GM23248 (cell line): Measurements from ENCODE around the gene CD1E. TPM values are rescaled to one million over a fixed set of nuclear protein-coding genes. Genes with fewer than 3 reads are reported as not detected.

ENCODE experiments used
- DNase-seq: peaks from one replicate; pipeline ENCODE4 v3.0.0-alpha.2; 2015
- H2AFZ ChIP-seq: fragments of 200-600 bp; sonication (generic); 2 replicates; pipeline ENCODE4 v1.6.1; 2016; ENCODE audit warnings: antibody characterized with exemption
- H3F3A ChIP-seq: fragments of 200-600 bp; sonication (generic); 2 replicates; pipeline ENCODE4 v1.6.1; 2016; ENCODE audit warnings: mild to moderate bottlenecking, antibody characterized with exemption, mixed run types; ENCODE audit not compliant: insufficient read depth
- H3K27ac ChIP-seq: fragments of 200-600 bp; sonication (generic); 2 replicates; pipeline ENCODE4 v1.5.1; 2016; ENCODE audit warnings: mild to moderate bottlenecking
- H3K27me3 ChIP-seq: fragments of 200-600 bp; sonication (generic); replicated peaks from 2 replicates; pipeline ENCODE4 v1.6.1; 2016; ENCODE audit warnings: mild to moderate bottlenecking; ENCODE audit not compliant: insufficient read depth
- H3K36me3 ChIP-seq: fragments of 200-600 bp; sonication (generic); 2 replicates; pipeline ENCODE4 v1.6.1; 2016; ENCODE audit warnings: low read depth, mild to moderate bottlenecking
- H3K4me1 ChIP-seq: fragments of 200-600 bp; sonication (generic); 2 replicates; pipeline ENCODE4 v1.6.1; 2016; ENCODE audit warnings: mild to moderate bottlenecking; ENCODE audit not compliant: insufficient read depth
- H3K4me2 ChIP-seq: fragments of 200-600 bp; sonication (generic); one replicate; pipeline ENCODE4 v1.6.1; 2016; ENCODE audit warnings: mild to moderate bottlenecking; ENCODE audit not compliant: unreplicated experiment
- H3K4me3 ChIP-seq: fragments of 200-600 bp; sonication (generic); 2 replicates; pipeline ENCODE4 v1.5.1; 2016; ENCODE audit warnings: mild to moderate bottlenecking
- H3K79me2 ChIP-seq: fragments of 200-600 bp; sonication (generic); 2 replicates; pipeline ENCODE4 v1.6.1; 2016; ENCODE audit warnings: mild to moderate bottlenecking; ENCODE audit not compliant: insufficient read depth
- H3K9ac ChIP-seq: fragments of 200-600 bp; sonication (generic); 2 replicates; pipeline ENCODE4 v1.6.1; 2016; ENCODE audit warnings: mild to moderate bottlenecking
- H3K9me2 ChIP-seq: fragments of 200-600 bp; sonication (generic); 2 replicates; pipeline ENCODE4 v1.6.1; 2016; ENCODE audit warnings: mixed run types, mild to moderate bottlenecking, moderate library complexity; ENCODE audit not compliant: insufficient read depth
- H3K9me3 ChIP-seq: fragments of 200-600 bp; sonication (generic); one replicate; pipeline ENCODE4 v1.6.1; 2017; ENCODE audit warnings: low read depth
- H4K20me1 ChIP-seq: fragments of 200-600 bp; sonication (generic); 2 replicates; pipeline ENCODE4 v1.6.0; 2016; ENCODE audit not compliant: insufficient read depth
- EZH2 ChIP-seq: fragments of 200-600 bp; sonication (generic); IDR thresholded peaks from 2 replicates; pipeline ENCODE4 v1.6.1; 2018; ENCODE audit warnings: antibody characterized with exemption, mild to moderate bottlenecking; ENCODE audit not compliant: insufficient read depth, poor library complexity, severe bottlenecking
- EZH2phosphoT487 ChIP-seq: fragments of 200-600 bp; sonication (generic); IDR thresholded peaks from 2 replicates; pipeline ENCODE4 v1.6.1; 2018; ENCODE audit warnings: antibody characterized with exemption, moderate library complexity, mild to moderate bottlenecking, low read depth; ENCODE audit not compliant: insufficient read depth
- WGBS, 2 experiments: methylation state at CpG; one replicate each; pipeline ENCODE4 v1.1.6; 2015 to 2017; ENCODE audit warnings: low lambda C conversion rate in 2 of 2, low coverage in 1 of 2; ENCODE audit errors: missing lambda C conversion rate in 2 of 2; 5-methylcytosine and 5-hydroxymethylcytosine counted together
- in situ Hi-C: fragments of 300-500 bp; cut with MboI; formaldehyde crosslinking; loops from 2 replicates; pipeline ENCODE4 v1.15.0; 2020
- polyA plus RNA-seq: library from polyadenylated mRNA; unstranded; fragments of >200 nt; fragmentation: Nextera tagmentation; extraction: Ambion mirVana; gene quantifications from 2 replicates; pipeline ENCODE4 v1.2.1, GENCODE V29; 2016
- total RNA-seq: library from RNA; depleted of rRNA; stranded (reverse); fragments of >200 nt; shearing (Covaris generic); gene quantifications from 2 replicates; pipeline ENCODE4 v1.2.3, GENCODE V29; 2014; rRNA removed

CD1E gene
- total and polyA plus RNA-seq, 2 experiments from 2014 or later = not detected

- Histone ChIP-seq H3K4me1 (no peaks in the 10 kb centered on the region), H3F3A (no peaks in the 10 kb centered on the region), H3K27me3 (no peaks in the 10 kb centered on the region), H4K20me1 (no peaks in the 10 kb centered on the region), H3K27ac (no peak overlapping the region), H3K9me2 (no peaks in the 10 kb centered on the region), H3K9me3 (no peaks in the 10 kb centered on the region), H3K36me3 (no peaks in the 10 kb centered on the region), H3K4me2 (no peak overlapping the region), H3K9ac (no peak overlapping the region), H2AFZ (no peak overlapping the region), H3K4me3 (no peak overlapping the region), H3K79me2 (no peaks in the 10 kb centered on the region)
- in situ Hi-C loops = no loop called here
- no peak for TF ChIP-seq EZH2
- TF ChIP-seq EZH2phosphoT487 = no peak
- 43 to 46% methylated on average over 5 of the region's 5 CpGs for WGBS, 2 experiments
- DNase-seq = no peak
These were observed 53.4 kb downstream of the CD1E start for GRCh38 chr1:158407092-158407491.

Other genes with a start within 250 kb of the CD1E start
- not detected in 2 replicates for gene CD1D, start 173.0 kb upstream of the CD1E start, total RNA-seq
- 0.11 TPM in 1 of 2 replicates, not detected in the other for gene CD1D, start 173.0 kb upstream of the CD1E start, polyA plus RNA-seq
- not detected in 2 replicates for gene CD1A, start 99.5 kb upstream of the CD1E start, total RNA-seq
- not detected in 2 replicates for gene CD1A, start 99.5 kb upstream of the CD1E start, polyA plus RNA-seq
- gene CD1C, start 64.0 kb upstream of the CD1E start, total RNA-seq = not detected in 2 replicates
- gene CD1C, start 64.0 kb upstream of the CD1E start, polyA plus RNA-seq = not detected in 2 replicates
- gene CD1B, start 22.4 kb upstream of the CD1E start, total RNA-seq = not detected in 2 replicates
- not detected in 2 replicates for gene CD1B, start 22.4 kb upstream of the CD1E start, polyA plus RNA-seq
- gene OR10T2, start 45.6 kb downstream of the CD1E start, total RNA-seq = not detected in 2 replicates
- not detected in 2 replicates for gene OR10T2, start 45.6 kb downstream of the CD1E start, polyA plus RNA-seq
- not detected in 2 replicates for gene OR10K2, start 72.3 kb downstream of the CD1E start, total RNA-seq
- not detected in 2 replicates for gene OR10K2, start 72.3 kb downstream of the CD1E start, polyA plus RNA-seq
- not detected in 2 replicates for gene OR10K1, start 107.9 kb downstream of the CD1E start, total RNA-seq
- gene OR10K1, start 107.9 kb downstream of the CD1E start, polyA plus RNA-seq = not detected in 2 replicates
- gene OR10R2, start 118.3 kb downstream of the CD1E start, total RNA-seq = not detected in 2 replicates
- gene OR10R2, start 118.3 kb downstream of the CD1E start, polyA plus RNA-seq = not detected in 2 replicates
- gene OR6Y1, start 200.5 kb downstream of the CD1E start, total RNA-seq = not detected in 2 replicates
- gene OR6Y1, start 200.5 kb downstream of the CD1E start, polyA plus RNA-seq = not detected in 2 replicates
- not detected in 2 replicates for gene OR6P1, start 216.7 kb downstream of the CD1E start, total RNA-seq
- not detected in 2 replicates for gene OR6P1, start 216.7 kb downstream of the CD1E start, polyA plus RNA-seq
- gene OR10X1, start 226.0 kb downstream of the CD1E start, total RNA-seq = not detected in 2 replicates
- gene OR10X1, start 226.0 kb downstream of the CD1E start, polyA plus RNA-seq = not detected in 2 replicates